Hematopoietic multipotent progenitor cell treated with erythropoietin and hydrocortisone succinate and interleukin-3 and kit ligand, for 4 days (in vitro differentiated cells): ENCODE measurements around the gene YIF1A.
"Not testable (repeated sequence)": the region's sequence is repeated elsewhere in the genome, so short reads cannot be mapped to it uniquely, and the experiment has no call there.

ENCODE experiments used
- DNase-seq: peaks from one replicate; pipeline ENCODE4 v3.0.0-alpha.2; 2015

Gene YIF1A

DNA sequence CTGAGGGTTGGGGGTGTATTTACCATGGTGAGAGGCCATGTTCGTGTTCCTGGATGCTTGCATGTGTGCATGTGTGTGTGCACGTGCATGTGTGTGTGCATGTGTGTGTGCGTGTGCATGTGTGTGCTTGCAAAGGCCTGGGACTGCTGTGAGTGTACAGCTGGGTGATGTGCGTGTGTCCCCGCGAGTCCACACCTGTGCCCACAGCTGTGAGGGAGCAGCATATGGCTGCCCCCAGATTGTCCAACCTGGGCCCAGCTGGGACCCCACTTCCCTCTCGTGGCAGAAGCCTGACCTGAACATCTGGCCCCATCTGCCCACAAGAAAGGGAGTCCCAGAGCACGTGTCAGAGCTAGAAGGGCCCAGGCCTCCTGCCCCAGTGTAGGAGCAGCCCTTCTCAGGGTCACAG, 36.3 kb upstream of the YIF1A start:
- peak; percentile 45 for DNase-seq

DNA sequence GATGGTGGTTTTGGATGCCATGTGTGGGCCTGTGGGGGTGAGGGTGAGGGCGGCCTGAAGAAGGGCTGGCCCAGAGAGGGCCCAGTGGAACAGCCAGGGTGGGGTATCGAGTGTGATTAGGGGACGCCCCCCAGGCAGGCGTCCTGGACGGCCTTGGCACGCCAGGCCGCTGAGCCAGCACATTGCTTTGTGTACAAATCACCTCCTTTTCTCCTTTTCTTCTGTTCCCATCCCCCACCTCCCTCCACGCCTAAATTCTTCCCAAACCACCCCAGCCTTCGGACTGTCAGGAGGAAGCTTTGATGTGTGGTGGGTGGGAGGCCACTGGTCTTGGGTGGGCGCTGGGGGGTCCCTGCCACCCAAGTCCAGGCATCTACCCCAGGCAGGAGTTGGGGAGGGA, 35.7 kb upstream of the YIF1A start:
- no peak for DNase-seq

- DNase-seq = no peak
Measured at GRCh38 chr11:66323684-66324083, 34.7 kb upstream of the YIF1A start.

- no peak for DNase-seq
Measured at GRCh38 chr11:66322732-66323427, 33.9 kb upstream of the YIF1A start.

DNA sequence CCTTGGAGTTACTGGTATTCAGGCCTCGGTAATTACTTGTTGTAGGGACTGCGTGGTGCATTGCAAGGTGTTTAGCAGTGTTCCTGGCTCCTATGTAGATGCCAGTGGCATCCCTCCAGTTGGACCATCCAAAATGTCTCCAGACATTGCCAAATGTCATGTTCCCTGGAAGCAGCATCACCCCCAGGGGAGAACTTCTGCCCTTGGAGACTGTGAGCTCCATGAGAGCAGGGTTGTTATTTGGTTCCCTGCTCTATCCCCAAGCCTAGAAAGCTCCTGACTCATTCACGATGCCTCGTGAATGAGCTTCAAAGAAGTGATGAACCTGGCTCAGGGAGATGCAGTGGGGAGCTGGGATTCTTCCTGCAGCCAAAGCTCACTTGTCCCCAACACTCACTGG, 32.7 kb upstream of the YIF1A start:
- no peak for DNase-seq

GRCh38 chr11:66320748-66321147, 31.8 kb upstream of the YIF1A start:
- not testable (repeated sequence) for DNase-seq

- DNase-seq = not testable (repeated sequence)
Measured at GRCh38 chr11:66320289-66320688, 31.3 kb upstream of the YIF1A start.

- DNase-seq = no peak
Measured at GRCh38 chr11:66318600-66318970, 29.6 kb upstream of the YIF1A start.

- peak; percentile 79 for DNase-seq
Measured at GRCh38 chr11:66317723-66318599, 29.0 kb upstream of the YIF1A start.

GRCh38 chr11:66317322-66317722, 28.4 kb upstream of the YIF1A start:
- peak; percentile 30 for DNase-seq

DNA sequence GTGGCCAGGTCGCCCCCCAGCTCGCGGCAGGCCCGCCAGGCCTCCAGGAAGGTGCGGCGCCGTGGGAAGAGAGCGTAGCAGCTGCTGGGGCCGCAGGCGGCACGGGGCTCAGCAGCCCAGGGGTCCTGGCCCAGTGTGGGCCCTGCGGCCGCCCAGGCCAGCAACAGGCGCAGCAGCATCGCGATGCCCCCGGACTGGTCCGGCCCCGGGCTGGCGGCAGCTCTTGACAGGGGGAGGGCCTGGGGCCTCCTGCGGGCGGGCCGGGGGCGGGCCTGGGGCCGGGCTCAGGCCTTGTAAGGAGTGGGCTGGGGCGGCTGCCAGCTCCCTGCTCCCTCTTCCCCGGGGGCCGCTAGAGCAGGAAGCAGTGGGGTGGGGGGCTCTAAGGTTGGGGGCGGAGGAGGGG, 27.9 kb upstream of the YIF1A start, which contains the start of gene CD248:
CD248 (minus strand) TSS at position 196 of the 403 bp plus-strand sequence; CDS start at position 179, 17 bp downstream.
- peak; percentile 39 for DNase-seq

- no peak for DNase-seq
Measured at GRCh38 chr11:66315921-66316811, 27.2 kb upstream of the YIF1A start.

DNA sequence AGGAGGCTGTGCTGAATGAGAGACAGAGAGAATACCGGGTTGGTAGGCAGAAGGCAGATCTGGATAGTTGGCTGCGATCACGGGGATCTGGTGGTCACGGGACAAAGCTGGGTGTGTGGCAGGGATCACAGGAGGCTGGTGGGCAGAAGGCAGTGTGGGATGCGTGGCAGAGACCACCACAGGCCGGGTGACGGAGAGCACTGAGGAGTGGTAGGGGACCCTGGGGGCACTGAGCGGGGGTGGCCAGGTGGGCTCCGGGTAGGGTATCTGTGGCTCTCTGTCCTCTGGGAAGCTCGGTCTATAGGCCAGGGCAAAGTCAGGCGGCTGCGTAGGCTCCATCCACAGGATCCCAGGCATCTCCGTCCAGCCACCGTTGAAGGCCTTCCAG, 26.5 kb upstream of the YIF1A start:
- DNase-seq = no peak

DNA sequence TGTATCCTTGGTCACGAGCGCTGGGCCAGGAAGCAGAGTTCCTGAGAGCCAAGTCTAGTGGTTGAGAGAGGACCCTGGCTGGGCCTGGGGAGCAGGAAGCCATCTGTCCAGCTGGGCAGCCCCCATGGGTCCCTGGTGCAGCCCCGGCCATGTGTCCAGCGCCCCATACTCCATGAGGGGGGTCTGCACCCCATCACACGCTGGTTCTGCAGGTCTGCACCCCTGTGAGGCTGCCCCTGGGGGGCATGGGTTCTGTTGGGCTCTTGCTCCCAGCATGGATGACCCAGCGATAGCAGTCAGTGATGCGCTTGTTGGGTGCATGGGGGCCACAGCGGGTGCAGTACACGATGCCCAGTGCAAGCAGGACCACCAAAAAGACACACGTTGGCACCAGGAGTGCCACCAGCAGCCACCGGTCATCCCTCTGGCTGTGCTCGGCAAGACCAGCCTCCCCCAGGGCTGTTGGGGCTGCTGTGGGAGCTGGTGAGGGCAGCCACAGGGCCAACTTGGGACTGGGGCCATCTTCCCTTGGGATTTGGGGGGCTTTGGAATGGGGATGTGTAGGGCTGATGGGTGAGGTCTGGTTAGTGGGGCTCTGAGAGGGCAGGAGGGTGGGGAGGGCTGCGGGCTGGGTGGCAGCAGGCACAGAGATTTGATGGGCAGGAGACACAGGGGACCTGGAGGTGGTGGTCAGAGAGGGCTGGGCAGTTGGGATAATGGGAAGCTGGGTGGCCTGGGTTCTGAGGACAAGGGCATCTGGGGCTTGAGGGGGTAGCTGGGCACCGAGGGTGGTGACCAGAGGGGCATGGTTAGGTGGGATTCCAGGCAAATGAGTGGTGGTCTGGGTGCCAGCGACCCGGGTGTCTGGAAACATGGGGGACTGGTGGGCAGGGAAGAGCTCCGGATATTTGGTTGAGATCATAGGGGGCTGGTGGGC, 25.9 kb upstream of the YIF1A start:
- no peak for DNase-seq

DNA sequence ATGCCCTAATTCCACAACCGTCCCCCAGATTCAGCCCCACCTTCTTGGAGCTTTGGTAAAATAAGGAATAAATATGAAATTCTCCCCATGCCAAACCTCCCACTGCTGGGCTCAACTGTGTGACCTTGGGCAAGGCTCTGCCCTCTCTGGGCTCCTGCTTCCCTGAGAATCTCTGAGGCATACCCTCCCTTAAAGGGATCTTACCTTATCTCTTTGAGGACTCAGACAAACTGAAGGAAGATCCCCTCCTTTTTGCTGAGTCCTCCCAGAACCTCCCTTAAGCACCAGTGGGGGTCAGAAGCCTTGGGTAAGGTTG, 25.2 kb upstream of the YIF1A start:
- no peak for DNase-seq

DNA sequence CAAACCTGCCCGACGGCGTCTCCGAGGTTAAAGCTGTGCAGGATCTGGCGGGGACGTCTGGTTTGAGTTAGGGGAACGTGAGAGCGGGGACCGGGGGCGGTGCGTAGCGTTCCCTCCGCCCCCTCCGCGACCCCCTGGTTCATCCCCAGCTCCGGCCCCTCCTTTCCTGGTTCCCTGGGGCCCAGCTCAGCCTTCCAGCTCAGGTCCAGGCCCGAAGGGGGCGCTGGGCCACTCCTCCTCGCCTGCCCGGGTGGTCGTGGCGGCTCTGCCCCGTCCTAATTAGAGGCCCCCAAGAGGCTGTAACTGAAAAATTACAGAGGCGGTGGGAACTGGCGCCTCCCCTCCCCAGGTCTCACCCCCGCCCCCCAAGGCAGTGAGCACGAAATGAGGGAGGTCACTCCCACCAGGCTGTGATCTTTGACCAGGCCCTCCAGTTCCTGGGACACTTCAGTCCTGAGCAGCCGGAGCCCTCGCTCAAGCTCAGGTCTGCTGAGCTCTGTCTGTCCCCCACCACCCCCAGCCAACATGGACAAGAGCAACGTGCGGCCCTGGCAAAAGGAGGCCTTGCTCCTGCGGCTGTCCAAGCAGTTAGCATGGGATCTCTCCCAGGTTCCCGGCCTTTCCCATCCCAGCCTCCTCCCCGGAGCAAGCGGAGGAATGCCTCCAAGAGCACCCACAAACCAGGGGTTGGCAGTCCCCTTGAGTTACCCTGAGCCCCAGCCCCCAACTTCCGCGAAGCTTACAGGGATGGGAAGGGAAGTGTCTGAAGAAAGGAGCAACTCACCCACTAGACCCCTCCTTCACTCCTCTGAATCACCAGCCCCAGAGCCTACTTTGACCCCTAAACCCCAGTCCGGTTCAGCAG, 24.6 kb upstream of the YIF1A start:
- DNase-seq = no peak

DNA sequence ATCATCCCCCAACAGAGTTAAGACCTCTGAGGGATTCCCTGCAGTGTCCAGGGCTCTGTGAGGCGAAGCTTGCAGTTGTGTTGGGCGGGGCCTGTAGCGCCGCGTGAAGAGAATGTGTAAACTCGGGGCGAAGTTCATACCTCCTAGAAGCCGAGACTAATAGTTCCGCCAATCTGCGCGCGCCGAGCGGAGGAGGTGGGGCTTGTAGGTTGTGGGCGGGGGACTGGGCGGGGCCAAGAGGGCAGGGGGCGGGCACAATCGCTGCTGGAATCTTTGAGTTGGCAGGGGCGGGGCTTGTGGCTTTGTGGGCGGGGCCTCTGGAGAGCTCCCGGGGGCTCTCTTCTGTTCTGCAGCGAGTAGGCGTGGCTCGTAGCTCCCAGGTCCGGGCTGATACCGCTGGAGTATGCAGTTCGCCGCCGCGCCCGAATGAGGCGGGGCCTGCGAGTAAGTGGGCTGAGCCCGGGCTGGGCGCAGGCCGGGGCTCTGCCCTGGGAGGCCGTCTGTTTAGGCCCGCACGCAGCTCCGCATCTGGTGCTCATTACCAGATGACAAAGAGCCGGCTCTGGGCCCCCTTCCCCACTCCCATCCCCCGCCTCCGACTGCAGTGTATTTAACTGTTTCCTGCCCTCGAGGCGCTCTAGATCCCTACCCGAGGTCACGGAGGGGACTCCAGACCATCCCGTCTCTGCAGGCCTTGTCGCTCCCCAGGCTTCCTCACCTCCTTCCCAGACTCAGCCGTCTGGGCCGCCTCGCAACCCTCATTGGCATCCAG, 23.8 kb upstream of the YIF1A start:
- DNase-seq = peak; percentile 99

- DNase-seq = peak; percentile 97
Measured at GRCh38 chr11:66311965-66312548, 23.1 kb upstream of the YIF1A start.

DNA sequence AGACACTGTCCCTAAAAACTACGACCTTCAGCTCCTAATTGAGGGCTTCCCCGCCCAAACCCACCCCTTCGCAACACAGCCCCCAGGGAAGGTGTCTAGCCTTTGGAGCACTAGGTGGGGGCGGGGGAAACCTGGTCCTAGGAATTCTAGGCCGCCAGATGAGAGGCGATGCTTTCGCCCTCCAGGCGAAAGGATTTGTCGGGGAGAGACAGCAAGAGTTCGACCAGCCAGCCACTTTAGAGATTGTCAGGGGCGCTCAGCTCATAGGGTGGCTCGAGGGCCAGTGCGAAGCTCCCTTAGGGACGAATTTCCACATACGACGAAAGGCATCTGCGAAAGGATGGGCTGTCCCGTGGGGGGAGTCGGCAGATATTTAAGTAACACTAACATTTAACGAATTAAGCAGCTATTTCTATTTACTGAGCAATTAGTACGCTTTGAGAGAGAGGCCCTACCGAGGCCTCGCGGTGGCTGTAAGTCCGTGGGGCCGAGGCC, 22.6 kb upstream of the YIF1A start:
- DNase-seq = no peak
